ENCODE measurements around the gene MAN1C1.
A peak's percentile ranks its signal among the peaks of the same experiment; 100 is the strongest.

The MAN1C1 gene

GRCh38 chr1:25805863-25806225 lies 189.3 kb downstream of the MAN1C1 start:
- TF ChIP-seq CTCF (IDR thresholded peaks at IDR 0.05; ENCODE audit: extremely low read depth, missing control alignments): no peak

GRCh38 chr1:25806418-25806817 lies 189.8 kb downstream of the MAN1C1 start:
- DNase-seq (ENCODE audit: low spot score): no peak
- TF ChIP-seq CTCF (IDR thresholded peaks at IDR 0.05; ENCODE audit: extremely low read depth, missing control alignments): no peak

More at GRCh38 chr1:25805863-25806225, 189.3 kb downstream of the MAN1C1 start:
- no peak for DNase-seq (ENCODE audit: low spot score)

GRCh38 chr1:25807480-25808390 lies 191.1 kb downstream of the MAN1C1 start:
- no peak for TF ChIP-seq CTCF (IDR thresholded peaks at IDR 0.05; ENCODE audit: extremely low read depth, missing control alignments)
- DNase-seq (ENCODE audit: low spot score): no peak

- DNase-seq (ENCODE audit: low spot score): no peak
- TF ChIP-seq CTCF (IDR thresholded peaks at IDR 0.05; ENCODE audit: extremely low read depth, missing control alignments): no peak
Measured at GRCh38 chr1:25808481-25809244, 192.1 kb downstream of the MAN1C1 start.

GRCh38 chr1:25809283-25809926 lies 192.8 kb downstream of the MAN1C1 start:
- TF ChIP-seq CTCF (IDR thresholded peaks at IDR 0.05; ENCODE audit: extremely low read depth, missing control alignments): no peak
- DNase-seq (ENCODE audit: low spot score): no peak

- TF ChIP-seq CTCF (IDR thresholded peaks at IDR 0.05; ENCODE audit: extremely low read depth, missing control alignments): peak; percentile 6
- no peak for DNase-seq (ENCODE audit: low spot score)
Measured at GRCh38 chr1:25809929-25810328, 193.3 kb downstream of the MAN1C1 start.

All from GM20000 (cell line).